Endothelial cell (in vitro differentiated cells): ENCODE measurements around the gene PIGU. TPM values are rescaled to one million over a fixed set of nuclear protein-coding genes. Genes with fewer than 3 reads are reported as not detected.

Source experiments
- DNase-seq: peaks from one replicate; pipeline ENCODE4 v3.0.0; 2021; ENCODE audit warnings: low spot score
- H3K27ac Mint-ChIP-seq: one replicate; pipeline ENCODE4 v1.8.0; 2021; ENCODE audit warnings: mixed read lengths, inconsistent platforms; ENCODE audit not compliant: unreplicated experiment
- H3K27me3 Mint-ChIP-seq: one replicate; pipeline ENCODE4 v1.8.0; 2021; ENCODE audit warnings: mild to moderate bottlenecking, moderate library complexity, mixed read lengths, inconsistent platforms; ENCODE audit not compliant: unreplicated experiment
- H3K36me3 Mint-ChIP-seq: one replicate; pipeline ENCODE4 v1.8.0; 2021; ENCODE audit warnings: mild to moderate bottlenecking, low read depth, mixed read lengths, inconsistent platforms; ENCODE audit not compliant: unreplicated experiment
- H3K4me1 Mint-ChIP-seq: one replicate; pipeline ENCODE4 v1.8.0; 2021; ENCODE audit warnings: mild to moderate bottlenecking, mixed read lengths, inconsistent platforms; ENCODE audit not compliant: unreplicated experiment
- H3K4me3 Mint-ChIP-seq: one replicate; pipeline ENCODE4 v1.8.0; 2021; ENCODE audit warnings: mild to moderate bottlenecking, mixed read lengths, inconsistent platforms; ENCODE audit not compliant: unreplicated experiment
- H3K9me3 Mint-ChIP-seq: one replicate; pipeline ENCODE4 v1.8.0; 2021; ENCODE audit warnings: mixed read lengths, inconsistent platforms; ENCODE audit not compliant: unreplicated experiment
- CTCF ChIP-seq: fragments of 200-600 bp; sonication (generic); IDR thresholded peaks from one replicate; pipeline ENCODE4 v1.5.0; 2021; ENCODE audit warnings: antibody characterized with exemption; ENCODE audit not compliant: unreplicated experiment
- total RNA-seq: library from RNA; stranded (reverse); fragmentation: NEBNext Ultra II Directional; extraction: Animal tissue kit (Norgen Biotek cat#: 25700); gene quantifications from one replicate; pipeline ENCODE4 v1.2.1, GENCODE V29; 2021; ENCODE audit not compliant: unreplicated experiment

Gene PIGU
- total RNA-seq, 1 donor from 2014 or later: 16.5 TPM

- peak overlapping the region; percentile 2 for H3K4me3 Mint-ChIP-seq
- H3K9me3 Mint-ChIP-seq: no peaks in the 10 kb centered on the region
- H3K27ac Mint-ChIP-seq: peak overlapping the region; percentile 37
Observed at GRCh38 chr20:34712525-34713192, 35.8 kb upstream of the PIGU start.

GRCh38 chr20:34711813-34712430 lies 35.0 kb upstream of the PIGU start:
- H3K4me3 Mint-ChIP-seq: no peak overlapping the region
- H3K27me3 Mint-ChIP-seq: peaks cover 8% of the 10 kb centered on the region
- H3K9me3 Mint-ChIP-seq: no peaks in the 10 kb centered on the region
- peaks cover 21% of the 10 kb centered on the region for H3K4me1 Mint-ChIP-seq
- TF ChIP-seq CTCF: no peak
- H3K36me3 Mint-ChIP-seq: peaks cover 34% of the 10 kb centered on the region
- no peak overlapping the region for H3K27ac Mint-ChIP-seq
- DNase-seq: no peak

More at GRCh38 chr20:34712525-34713192, 35.8 kb upstream of the PIGU start:
- Mint-ChIP-seq H3K27me3 (peaks cover 8% of the 10 kb centered on the region), H3K36me3 (peaks cover 30% of the 10 kb centered on the region), H3K4me1 (peaks cover 16% of the 10 kb centered on the region)
- no peak for TF ChIP-seq CTCF
- DNase-seq: no peak

GRCh38 chr20:34710861-34711574 lies 34.1 kb upstream of the PIGU start:
- H3K9me3 Mint-ChIP-seq: no peaks in the 10 kb centered on the region
- peaks cover 30% of the 10 kb centered on the region for H3K4me1 Mint-ChIP-seq
- H3K27ac Mint-ChIP-seq: no peak overlapping the region
- no peak for DNase-seq
- peaks cover 41% of the 10 kb centered on the region for H3K36me3 Mint-ChIP-seq
- no peak for TF ChIP-seq CTCF
- peaks cover 8% of the 10 kb centered on the region for H3K27me3 Mint-ChIP-seq
- H3K4me3 Mint-ChIP-seq: peak overlapping the region; percentile 69

GRCh38 chr20:34710568-34710839 lies 33.6 kb upstream of the PIGU start:
- peaks cover 41% of the 10 kb centered on the region for H3K36me3 Mint-ChIP-seq
- H3K27ac Mint-ChIP-seq: peak overlapping the region; percentile 13
- no peak for DNase-seq
- H3K4me1 Mint-ChIP-seq: peaks cover 35% of the 10 kb centered on the region
- TF ChIP-seq CTCF: no peak
- H3K9me3 Mint-ChIP-seq: no peaks in the 10 kb centered on the region
- peaks cover 10% of the 10 kb centered on the region for H3K27me3 Mint-ChIP-seq
- H3K4me3 Mint-ChIP-seq: peak overlapping the region; percentile 69
